K562 (cell line): Measurements from ENCODE around the gene CACNB2. TPM values are rescaled to one million over a fixed set of nuclear protein-coding genes. Genes with fewer than 3 reads are reported as not detected.

Experiments
- GTF3C2 ChIP-seq: IDR thresholded peaks from 3 replicates; pipeline ENCODE4 v1.6.1; 2011; ENCODE audit warnings: borderline replicate concordance, mild to moderate bottlenecking, moderate library complexity; ENCODE audit not compliant: insufficient read length; ENCODE audit errors: extremely low read depth
- KDM4B ChIP-seq, 2 experiments: fragments of 450-650 bp in 1 of 2; sonication (generic) in 1 of 2; IDR thresholded peaks; 2 replicates each; pipeline ENCODE4 v1.6.1; 2016 to 2017; ENCODE audit warnings: borderline replicate concordance in 2 of 2, antibody characterized with exemption in 1 of 2, low read depth in 1 of 2, mild to moderate bottlenecking in 1 of 2
- MAFK ChIP-seq: IDR thresholded peaks from 2 replicates; pipeline ENCODE4 v1.6.1; 2011; ENCODE audit warnings: low read length, improper control_type of control experiment
- MCM2 ChIP-seq: fragments of 450-650 bp; IDR thresholded peaks from 2 replicates; pipeline ENCODE4 v1.6.1; 2017; ENCODE audit warnings: low read depth, mild to moderate bottlenecking
- MEF2D ChIP-seq: conservative IDR thresholded peaks from 2 replicates; pipeline ENCODE4 v1.6.1; 2016; ENCODE audit warnings: low read depth, missing genetic modification characterization, missing compliant biosample characterization
- PRDM10 ChIP-seq: fragments of 450-650 bp; IDR thresholded peaks from 2 replicates; pipeline ENCODE4 v1.6.1; 2018; ENCODE audit not compliant: partially characterized antibody
- RBM14 ChIP-seq: fragments of 200-400 bp; formaldehyde crosslinking; IDR thresholded peaks from 2 replicates; pipeline ENCODE4 v1.6.1; 2018; ENCODE audit warnings: low read depth, mild to moderate bottlenecking, low read length, moderate library complexity, borderline replicate concordance; ENCODE audit not compliant: insufficient read depth
- RBM25 ChIP-seq: fragments of 200-400 bp; formaldehyde crosslinking; IDR thresholded peaks from 2 replicates; pipeline ENCODE4 v1.6.1; 2018; ENCODE audit warnings: low read length, low read depth, moderate library complexity; ENCODE audit not compliant: severe bottlenecking
- SMARCE1 ChIP-seq: fragments of 450-650 bp; IDR thresholded peaks from 2 replicates; pipeline ENCODE4 v1.7.1; 2016; ENCODE audit warnings: mild to moderate bottlenecking
- ZNF318 ChIP-seq, 2 experiments: fragments of 450-650 bp; IDR thresholded peaks; 2 replicates each; pipeline ENCODE4 v1.6.1; 2016; ENCODE audit warnings: mild to moderate bottlenecking in 2 of 2, borderline replicate concordance in 1 of 2, low read depth in 1 of 2, moderate library complexity in 1 of 2
- ZNF668 ChIP-seq: fragments of 250-450 bp; sonication (Bioruptor Pico); IDR thresholded peaks from 2 replicates; pipeline ENCODE4 v1.8.0; 2022; ENCODE audit warnings: mild to moderate bottlenecking, inconsistent platforms
- polyA plus RNA-seq, 8 experiments: library from polyadenylated mRNA; depleted of rRNA in 4 of 8; stranded (reverse) in 5 of 8; unstranded in 3 of 8; fragments of >200 nt; fragmentation: Nextera tagmentation in 2 of 8; fragmentation: Illumina TruSeq in 1 of 8; extraction: Ambion mirVana in 2 of 8; extraction: Trizol in 1 of 8; gene quantifications; 2 replicates each; pipeline versions ENCODE4 v1.2.1 to v1.2.3, GENCODE V29; 2011 to 2014; ENCODE audit warnings: inconsistent platforms in 1 of 8, missing spikeins in 1 of 8
- total RNA-seq, 7 experiments: library from RNA; depleted of rRNA in 6 of 7; stranded (reverse); fragments of >200 nt in 6 of 7; fragmentation: Illumina TruSeq in 2 of 7; extraction: Trizol in 2 of 7; gene quantifications; 2 replicates each; pipeline versions ENCODE4 v1.2.1 to v1.2.3, GENCODE V29; 2011 to 2021; ENCODE audit warnings: low replicate concordance in 1 of 7

The CACNB2 gene
- total and polyA plus RNA-seq, 9 of the 15 experiments (the other 6 are each of a cell fraction or from before 2014, with no cell fraction given), result 1.8 to 2.2 TPM; not detected in 7

GRCh38 chr10:18240185-18240882, 100.1 kb downstream of the CACNB2 start (continued):
- no peak for TF ChIP-seq GTF3C2
- no peak for TF ChIP-seq PRDM10
- TF ChIP-seq KDM4B (IDR thresholded peaks at IDR 0.05; ENCODE audit: borderline replicate concordance in 2 of 2, low read depth in 1 of 2), result no peak
- TF ChIP-seq MEF2D (tag), result no peak
- TF ChIP-seq RBM14, result no peak
- TF ChIP-seq ZNF318 (IDR thresholded peaks at IDR 0.05; ENCODE audit: borderline replicate concordance in 1 of 2, low read depth in 1 of 2), result no peak
- TF ChIP-seq MAFK, result no peak
- TF ChIP-seq RBM25, result no peak
- no peak for TF ChIP-seq SMARCE1
- TF ChIP-seq ZNF668 (CRISPR knock-in tag), result no peak
- no peak for TF ChIP-seq MCM2
